Stimulated activated CD8-positive, alpha-beta memory T cell treated with anti-CD3 and anti-CD28 coated beads, Interleukin-12 subunit alpha, Interleukin-12 subunit beta, amount 100 ng/mL, for 24 hours (primary cell): ENCODE measurements around the gene CFAP298.

Source experiments
- DNase-seq: peaks from one replicate; pipeline ENCODE4 v3.0.0-alpha.2; 2020; ENCODE audit errors: extremely low read depth

Gene CFAP298

GRCh38 chr21:32599091-32599490 lies 13.1 kb downstream of the CFAP298 start:
- DNase-seq, result no peak

- DNase-seq, result no peak
Observed at GRCh38 chr21:32597205-32597604, 15.0 kb downstream of the CFAP298 start.

- DNase-seq, result no peak
Observed at GRCh38 chr21:32595431-32595830, 16.7 kb downstream of the CFAP298 start.

DNA sequence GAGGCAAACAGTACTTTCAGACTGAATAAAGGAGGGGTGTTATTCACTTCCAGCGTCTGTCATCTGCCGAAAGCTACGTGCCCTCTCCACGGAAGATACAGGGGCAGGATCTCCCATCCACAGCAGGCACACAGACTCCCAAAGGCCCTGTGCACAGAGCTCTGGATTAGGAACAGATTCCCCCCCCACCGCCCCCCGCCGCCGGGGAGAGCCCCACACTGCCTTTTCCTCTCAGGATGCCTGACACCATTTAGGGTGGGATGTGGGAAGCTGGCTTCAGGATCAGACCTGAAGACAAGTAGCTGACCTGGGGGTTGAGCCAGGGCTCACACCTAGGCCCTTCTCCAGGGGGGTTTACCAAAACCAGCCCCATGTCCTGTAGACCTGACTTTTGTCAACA lies 18.5 kb downstream of the CFAP298 start:
- no peak for DNase-seq

- no peak for DNase-seq
Observed at GRCh38 chr21:32592929-32593502, 19.2 kb downstream of the CFAP298 start.

GRCh38 chr21:32590130-32590529 lies 22.0 kb downstream of the CFAP298 start:
- no peak for DNase-seq

DNA sequence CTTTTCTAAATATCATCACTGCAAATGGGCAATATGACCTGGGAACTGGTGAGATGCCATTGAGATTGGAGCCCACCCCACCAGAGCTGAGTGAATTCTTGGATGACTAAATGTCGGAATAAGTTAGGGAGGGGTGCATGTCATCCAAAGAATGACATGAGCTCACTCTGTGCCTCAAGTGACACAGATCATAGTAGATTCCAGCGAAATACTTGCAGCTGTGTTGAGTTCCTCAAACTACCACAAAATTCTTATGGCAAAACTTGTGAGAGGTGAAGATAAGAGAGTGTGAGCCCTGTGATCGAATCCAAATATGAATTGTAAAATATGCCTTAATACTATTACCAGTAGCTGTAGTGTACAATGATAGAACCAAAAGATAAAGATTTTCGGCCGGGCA lies 24.5 kb downstream of the CFAP298 start:
- no peak for DNase-seq

GRCh38 chr21:32587120-32587519 lies 25.1 kb downstream of the CFAP298 start:
- DNase-seq, result no peak

GRCh38 chr21:32585970-32586369 lies 26.2 kb downstream of the CFAP298 start:
- no peak for DNase-seq

DNA sequence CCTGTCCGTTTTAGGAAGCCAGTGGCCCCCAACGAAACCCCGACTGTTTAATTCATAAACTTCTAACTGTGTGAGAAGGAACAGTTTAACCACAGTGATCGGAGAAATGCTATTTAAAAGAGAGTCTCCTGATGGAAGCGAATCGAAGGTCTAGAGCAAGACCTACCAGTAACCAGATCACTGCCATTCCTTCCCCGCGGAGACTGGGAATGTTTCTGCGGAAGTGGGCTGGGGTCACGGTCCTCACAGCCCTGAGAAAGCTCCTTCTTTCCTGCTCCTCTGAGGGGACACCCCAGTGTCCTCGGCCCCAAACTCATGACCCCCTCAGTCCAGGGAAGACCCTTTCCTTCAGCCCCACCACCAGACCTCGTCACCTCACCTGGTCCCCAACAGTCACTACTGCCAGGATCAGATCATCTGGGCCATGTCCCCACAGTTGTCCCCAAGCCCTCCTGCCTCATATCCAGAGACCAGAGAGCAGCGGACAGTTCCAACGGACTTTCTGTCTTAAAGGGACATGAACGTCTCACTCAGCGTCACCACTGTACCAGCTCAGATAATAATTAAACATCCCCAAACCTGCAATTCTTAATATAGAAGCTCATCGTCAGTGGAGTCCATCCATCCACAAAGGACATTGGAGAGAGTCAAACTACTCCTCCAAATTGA lies 27.0 kb downstream of the CFAP298 start, which contains the start of gene TCP10L:
TCP10L (minus strand) TSS at position 482 of the 669 bp plus-strand sequence. CDS start 1,219 bp downstream, outside the sequence.
- no peak for DNase-seq

DNA sequence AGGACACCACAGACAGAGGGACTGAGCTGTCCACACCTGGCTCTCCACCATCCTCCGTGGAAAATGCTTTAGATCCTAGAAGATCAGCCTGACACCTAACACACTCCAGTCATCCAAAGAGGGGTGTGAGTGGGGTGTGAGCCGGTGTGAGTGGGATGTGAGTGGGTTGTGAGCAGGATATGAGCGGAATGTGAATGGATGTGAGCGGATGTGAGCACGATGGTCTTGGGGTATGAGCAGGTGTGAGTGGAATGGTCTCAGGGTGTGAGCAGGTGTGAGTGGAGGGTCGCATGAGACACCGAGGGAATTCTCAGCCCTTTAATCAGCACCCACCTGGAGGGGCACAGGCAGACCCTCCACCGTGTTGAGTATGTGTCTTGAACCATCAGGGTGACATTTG lies 27.7 kb downstream of the CFAP298 start:
- DNase-seq, result no peak

DNA sequence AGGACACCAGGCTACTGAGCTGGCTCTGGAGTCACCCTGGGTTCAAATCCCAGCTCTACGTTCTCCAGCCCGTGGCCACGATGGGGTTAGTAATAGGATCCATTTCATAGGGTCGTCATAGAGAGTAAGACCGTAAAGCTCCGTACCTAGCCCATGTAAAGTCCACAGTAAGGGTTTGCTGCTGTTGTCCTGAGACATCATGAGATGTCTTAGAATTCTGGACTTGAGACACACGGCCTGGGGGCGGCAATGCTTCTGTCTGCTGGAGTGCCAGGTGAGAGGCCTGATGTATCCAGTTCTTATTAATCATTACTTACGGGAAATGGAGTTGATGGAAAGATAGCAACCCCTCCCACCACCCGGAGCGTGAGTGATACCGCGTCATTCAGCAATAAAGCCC lies 30.4 kb downstream of the CFAP298 start:
- DNase-seq, result no peak

- no peak for DNase-seq
Observed at GRCh38 chr21:32580949-32581348, 31.2 kb downstream of the CFAP298 start.

DNA sequence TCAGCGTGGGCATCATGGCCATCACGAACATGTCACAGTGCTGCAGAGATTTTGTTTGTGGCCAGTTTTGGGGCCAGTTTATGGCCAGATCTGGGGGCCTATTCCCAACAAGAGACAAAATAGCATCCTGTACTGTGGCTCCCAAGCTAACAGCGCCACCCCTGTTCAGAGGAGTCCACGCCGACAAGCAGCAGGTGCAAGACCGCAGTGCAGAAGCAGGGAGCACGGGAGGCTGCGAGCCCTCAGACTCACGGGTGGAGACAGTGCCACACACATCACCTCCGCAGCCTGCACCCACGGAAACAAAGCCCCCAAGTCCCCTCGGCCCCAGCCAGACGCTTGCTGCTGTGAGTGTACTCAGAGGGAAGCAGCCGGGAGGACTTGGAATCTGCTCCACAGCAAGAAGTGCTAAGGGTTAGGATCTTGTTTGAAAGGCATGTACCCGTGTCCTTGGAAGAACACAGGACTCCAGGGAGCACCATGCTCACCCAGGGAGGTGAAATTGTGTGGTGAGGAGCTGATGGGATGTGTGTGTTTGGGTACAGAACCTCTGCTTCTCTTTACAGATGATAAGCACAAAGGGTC lies 34.0 kb downstream of the CFAP298 start:
- no peak for DNase-seq

GRCh38 chr21:32576011-32576410 lies 36.2 kb downstream of the CFAP298 start:
- no peak for DNase-seq

DNA sequence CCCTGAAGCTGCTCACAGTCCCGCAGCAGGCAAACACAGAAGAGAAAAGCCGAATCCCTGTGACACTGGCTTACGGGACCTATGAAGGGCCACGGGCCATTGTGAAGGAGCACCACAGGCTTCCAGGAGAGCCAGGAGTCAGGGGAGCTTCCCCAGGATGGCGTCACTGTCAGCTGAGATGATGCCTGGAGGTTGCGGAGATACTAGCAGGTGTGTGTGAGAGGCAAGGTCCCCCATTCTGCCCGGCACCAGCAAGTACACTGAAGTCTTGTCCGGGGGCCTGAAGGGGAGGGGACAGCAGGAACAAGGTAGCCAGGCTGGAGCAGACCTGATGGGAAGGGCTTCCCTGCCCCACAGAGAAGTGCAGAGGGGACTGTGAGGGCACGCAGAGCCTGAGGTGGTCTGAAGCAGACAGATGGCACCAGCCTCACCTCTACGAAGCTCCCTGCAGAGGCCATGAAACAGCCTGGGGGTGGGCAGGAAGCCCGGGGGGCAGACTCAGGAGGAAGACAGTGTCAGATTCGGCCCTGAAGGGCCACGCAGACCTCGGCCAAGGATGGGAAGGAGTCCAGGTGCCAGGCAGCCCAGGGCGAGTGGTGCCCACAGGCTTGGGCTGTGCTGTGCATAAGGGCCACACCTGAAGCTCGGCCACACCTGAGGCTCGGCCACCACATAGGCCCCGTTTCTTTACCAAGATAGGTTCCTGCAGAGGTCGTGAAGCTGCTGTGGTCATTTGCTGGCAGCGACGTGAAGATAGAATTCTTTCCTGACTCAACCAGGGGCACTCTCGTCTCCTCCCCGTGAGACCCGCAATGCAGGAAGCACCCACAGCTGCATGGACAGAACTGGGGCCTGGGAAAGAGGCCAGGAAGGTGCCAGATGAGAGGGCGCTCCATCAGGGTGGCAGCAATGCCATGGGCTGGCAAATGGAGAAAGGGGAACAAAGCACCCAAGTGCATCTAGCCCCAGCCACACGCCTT lies 36.9 kb downstream of the CFAP298 start:
- DNase-seq, result no peak

DNA sequence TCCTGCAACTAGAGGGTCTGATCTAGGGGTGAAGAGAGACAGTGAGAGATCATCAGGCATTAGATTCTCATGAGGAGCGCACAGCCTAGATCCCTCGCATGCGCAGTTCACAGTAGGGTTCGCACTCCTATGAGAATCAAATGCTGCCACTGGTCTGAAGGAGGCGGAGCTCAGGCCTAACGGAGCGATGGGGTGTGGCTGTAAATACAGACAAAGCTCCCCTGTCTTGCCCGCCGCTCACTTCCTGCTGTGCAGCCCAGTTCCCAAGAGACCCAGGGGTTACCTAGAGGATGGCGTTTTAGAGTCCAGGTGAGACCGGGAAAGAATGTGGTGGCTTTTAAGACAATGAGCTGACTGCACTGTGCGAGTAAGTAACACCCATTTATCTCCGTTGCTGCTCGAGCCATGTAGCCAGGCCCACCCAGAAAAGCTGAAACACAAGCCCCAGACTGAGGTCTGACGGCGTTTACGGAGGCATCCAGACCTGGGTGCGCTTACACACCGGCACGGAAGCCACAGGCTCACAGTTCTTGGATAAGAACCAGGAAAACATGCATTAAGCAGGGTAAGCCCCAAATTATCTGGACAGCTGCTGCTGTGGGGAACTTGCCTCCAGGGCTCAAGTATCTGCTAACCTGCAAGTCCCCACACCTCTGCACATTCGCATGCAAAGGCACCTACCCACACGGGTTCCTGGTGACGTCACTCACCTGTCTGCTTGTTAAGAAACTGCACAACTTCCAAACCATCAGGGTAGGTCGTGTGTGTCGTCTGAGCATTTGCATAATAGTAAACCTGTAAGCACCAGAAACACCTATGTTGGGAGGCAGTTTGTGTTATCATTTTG lies 39.4 kb downstream of the CFAP298 start:
- DNase-seq, result no peak

DNA sequence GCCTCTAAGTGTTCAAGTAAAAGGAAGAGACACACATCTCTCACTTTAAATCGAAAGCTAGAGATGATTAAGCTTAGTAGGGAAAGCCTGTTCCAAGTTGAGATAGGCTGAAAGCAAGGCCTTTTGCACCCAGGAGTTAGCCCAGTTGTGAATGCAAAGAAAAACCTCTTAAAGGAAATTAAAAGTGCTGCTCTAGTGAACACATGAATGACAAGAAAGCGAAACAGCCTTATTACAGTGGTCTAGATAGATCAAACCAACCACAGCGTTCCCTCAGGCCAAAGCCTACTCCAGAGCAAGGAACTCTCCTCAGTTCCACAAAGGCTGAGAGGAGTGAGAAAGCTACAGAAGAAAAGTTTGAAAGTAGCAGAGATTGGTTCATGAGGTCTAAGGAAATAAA lies 41.7 kb downstream of the CFAP298 start:
- no peak for DNase-seq

DNA sequence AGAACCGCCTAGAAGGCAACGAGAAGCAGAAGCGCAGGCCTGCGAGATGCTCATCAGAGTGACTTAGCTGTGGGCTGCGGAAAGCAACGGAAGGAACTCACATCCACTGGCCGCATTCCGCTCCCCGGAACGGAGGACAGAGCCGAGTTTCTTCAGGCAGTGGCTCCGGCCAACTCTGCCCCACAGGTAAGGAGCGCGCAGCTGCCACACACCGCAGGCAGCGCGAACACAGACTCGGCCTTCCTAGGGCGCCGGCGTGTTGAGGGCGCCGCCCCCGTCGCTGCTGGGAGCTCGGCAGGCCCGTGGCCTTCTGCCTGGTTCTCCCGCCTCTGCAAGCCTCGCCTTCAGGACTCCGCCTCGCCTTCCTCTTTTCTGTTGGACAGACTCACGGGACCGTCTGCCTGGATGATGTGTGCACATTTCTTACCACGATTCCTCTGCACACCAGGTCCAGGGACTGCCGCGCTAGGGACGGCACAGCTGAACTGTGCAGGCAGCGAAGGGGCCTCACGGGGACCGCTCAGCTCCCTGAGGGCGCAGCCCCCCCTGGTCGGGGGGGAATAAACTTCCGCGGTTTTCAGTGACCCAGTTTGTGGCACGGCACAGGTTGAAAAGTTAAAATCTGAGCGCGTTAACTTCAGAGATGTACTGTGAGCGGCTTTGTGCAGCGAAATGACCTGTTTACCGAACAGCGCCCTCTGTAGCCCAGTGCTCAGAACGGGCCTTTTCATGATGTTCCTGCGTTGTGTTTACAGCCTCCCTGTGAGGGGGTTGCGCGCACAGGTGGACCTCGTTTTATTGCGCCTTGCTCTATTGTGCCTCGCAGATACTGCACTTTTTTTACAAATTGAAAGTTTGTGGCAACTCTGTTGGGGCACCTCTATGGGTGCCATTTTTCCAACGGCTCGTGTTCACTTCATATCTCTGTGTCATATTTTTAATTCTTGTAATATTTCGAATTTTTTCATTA lies 42.6 kb downstream of the CFAP298 start:
- peak; percentile 30 for DNase-seq

GRCh38 chr21:32567626-32568025 lies 44.6 kb downstream of the CFAP298 start:
- no peak for DNase-seq
